CD4-positive, alpha-beta T cell treated with Interleukin-12 subunit alpha and Interleukin-12 subunit beta, for 1 hour (primary cell): ENCODE data around the gene PARP11.

ENCODE experiments used
- DNase-seq: peaks from one replicate; pipeline ENCODE4 v3.0.0-alpha.2; 2020

Gene PARP11

GRCh38 chr12:3872800-3873636, at the start of gene PARP11:
Gene PARP11 (minus strand): TSS chr12:3873399. CDS start chr12:3873229, 170 bp downstream.
- peak; percentile 98 for DNase-seq

- no peak for DNase-seq
Observed at GRCh38 chr12:3922033-3922432, 48.8 kb upstream of the PARP11 start.

GRCh38 chr12:3921526-3921925, 48.3 kb upstream of the PARP11 start:
- DNase-seq = no peak

GRCh38 chr12:3921151-3921471, 47.9 kb upstream of the PARP11 start:
- DNase-seq = no peak

GRCh38 chr12:3920351-3921150, 47.4 kb upstream of the PARP11 start:
- DNase-seq = no peak

- no peak for DNase-seq
Observed at GRCh38 chr12:3913278-3913677, 40.1 kb upstream of the PARP11 start.

GRCh38 chr12:3912863-3913262, 39.7 kb upstream of the PARP11 start:
- DNase-seq = no peak

- no peak for DNase-seq
Observed at GRCh38 chr12:3911409-3911808, 38.2 kb upstream of the PARP11 start.

GRCh38 chr12:3905664-3906063, 32.5 kb upstream of the PARP11 start:
- no peak for DNase-seq

GRCh38 chr12:3904999-3905398, 31.8 kb upstream of the PARP11 start:
- no peak for DNase-seq

GRCh38 chr12:3902921-3903320, 29.7 kb upstream of the PARP11 start:
- DNase-seq = no peak

GRCh38 chr12:3901116-3901515, 27.9 kb upstream of the PARP11 start:
- DNase-seq = no peak

- DNase-seq = no peak
Observed at GRCh38 chr12:3898756-3899155, 25.6 kb upstream of the PARP11 start.

GRCh38 chr12:3897371-3897971, 24.3 kb upstream of the PARP11 start:
- DNase-seq = peak; percentile 53

GRCh38 chr12:3896801-3897351, 23.7 kb upstream of the PARP11 start:
- no peak for DNase-seq

- no peak for DNase-seq
Observed at GRCh38 chr12:3896356-3896755, 23.2 kb upstream of the PARP11 start.

- peak; percentile 30 for DNase-seq
Observed at GRCh38 chr12:3892631-3893030, 19.4 kb upstream of the PARP11 start.

GRCh38 chr12:3891201-3891600, 18.0 kb upstream of the PARP11 start:
- DNase-seq = no peak

- DNase-seq = no peak
Observed at GRCh38 chr12:3888659-3889058, 15.5 kb upstream of the PARP11 start.

- peak; percentile 72 for DNase-seq
Observed at GRCh38 chr12:3885277-3886094, 12.3 kb upstream of the PARP11 start.

- DNase-seq = no peak
Observed at GRCh38 chr12:3884671-3885070, 11.5 kb upstream of the PARP11 start.

- peak; percentile 40 for DNase-seq
Observed at GRCh38 chr12:3882896-3883564, 9.8 kb upstream of the PARP11 start.
